ENCODE measurements around the gene SLC25A47.

DNA sequence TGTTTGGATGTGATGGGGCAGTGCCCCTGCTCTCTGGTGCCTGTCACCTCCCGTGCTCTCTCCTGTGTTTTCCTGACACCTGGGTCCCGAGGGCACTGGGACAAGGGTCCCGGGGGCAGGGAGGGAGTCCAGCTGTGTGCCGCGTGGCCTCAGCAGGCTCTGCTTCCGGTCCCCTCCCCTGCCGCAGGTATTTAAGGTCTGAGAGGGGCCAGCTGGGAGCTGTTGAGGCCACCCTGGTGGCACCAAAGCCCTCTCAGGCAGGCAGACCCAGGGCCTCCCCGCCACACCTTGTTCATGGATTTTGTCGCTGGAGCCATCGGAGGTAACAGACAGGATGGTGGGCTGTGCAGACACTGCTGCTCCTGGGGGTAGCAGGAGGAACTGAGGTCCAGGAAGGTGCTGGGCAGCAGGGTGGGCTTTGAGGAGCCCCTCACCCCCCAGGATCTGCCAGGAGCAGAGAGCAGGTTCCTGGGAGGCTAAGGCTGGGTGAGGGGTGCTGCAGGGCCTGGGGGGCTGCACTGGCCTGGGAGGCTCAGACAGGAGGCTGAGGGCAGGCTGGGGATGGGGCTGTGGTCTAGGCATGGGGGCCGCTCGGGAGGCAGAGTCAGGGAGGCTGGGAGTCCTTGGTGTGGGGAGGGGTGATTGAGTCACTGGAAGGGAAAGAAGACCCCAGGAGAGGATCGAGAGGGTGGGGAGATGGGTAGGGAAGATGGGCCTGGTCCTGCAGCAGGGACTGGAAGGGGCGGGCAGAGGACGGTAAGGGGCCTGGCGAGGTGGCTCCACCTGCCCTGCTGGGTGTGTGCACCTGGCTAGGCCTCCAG is at the start of gene SLC25A47:
- no peak for TF ChIP-seq POLR2A (IDR thresholded peaks at IDR 0.05; ENCODE audit: low read depth, low read length)
- TF ChIP-seq, protein P1, sequence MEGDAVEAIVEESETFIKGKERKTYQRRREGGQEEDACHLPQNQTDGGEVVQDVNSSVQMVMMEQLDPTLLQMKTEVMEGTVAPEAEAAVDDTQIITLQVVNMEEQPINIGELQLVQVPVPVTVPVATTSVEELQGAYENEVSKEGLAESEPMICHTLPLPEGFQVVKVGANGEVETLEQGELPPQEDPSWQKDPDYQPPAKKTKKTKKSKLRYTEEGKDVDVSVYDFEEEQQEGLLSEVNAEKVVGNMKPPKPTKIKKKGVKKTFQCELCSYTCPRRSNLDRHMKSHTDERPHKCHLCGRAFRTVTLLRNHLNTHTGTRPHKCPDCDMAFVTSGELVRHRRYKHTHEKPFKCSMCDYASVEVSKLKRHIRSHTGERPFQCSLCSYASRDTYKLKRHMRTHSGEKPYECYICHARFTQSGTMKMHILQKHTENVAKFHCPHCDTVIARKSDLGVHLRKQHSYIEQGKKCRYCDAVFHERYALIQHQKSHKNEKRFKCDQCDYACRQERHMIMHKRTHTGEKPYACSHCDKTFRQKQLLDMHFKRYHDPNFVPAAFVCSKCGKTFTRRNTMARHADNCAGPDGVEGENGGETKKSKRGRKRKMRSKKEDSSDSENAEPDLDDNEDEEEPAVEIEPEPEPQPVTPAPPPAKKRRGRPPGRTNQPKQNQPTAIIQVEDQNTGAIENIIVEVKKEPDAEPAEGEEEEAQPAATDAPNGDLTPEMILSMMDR (conservative IDR thresholded peaks at IDR 0.05; ENCODE audit: low read depth, low read length) = no peak
- TF ChIP-seq CEBPB (IDR thresholded peaks at IDR 0.05; ENCODE audit: low read depth, low read length) = no peak
- no peak for TF ChIP-seq FOS (IDR thresholded peaks at IDR 0.05; ENCODE audit: low read depth, low read length)
- TF ChIP-seq MAZ (IDR thresholded peaks at IDR 0.05; ENCODE audit: borderline replicate concordance, low read depth, low read length) = no peak
- TF ChIP-seq CHD1 (IDR thresholded peaks at IDR 0.05; ENCODE audit: low read depth, low read length) = no peak
- TF ChIP-seq RFX5 (IDR thresholded peaks at IDR 0.05; ENCODE audit: low read depth, low read length) = no peak
- TF ChIP-seq SMC3 (IDR thresholded peaks at IDR 0.05; ENCODE audit: low read depth, low read length) = no peak
- no peak for TF ChIP-seq BHLHE40 (IDR thresholded peaks at IDR 0.05; ENCODE audit: low read depth, low read length)
